ENCODE results near the gene TTC39B.
"Not testable (repeated sequence)": the region's sequence is repeated elsewhere in the genome, so short reads cannot be mapped to it uniquely, and the experiment has no call there.

TTC39B gene

DNA sequence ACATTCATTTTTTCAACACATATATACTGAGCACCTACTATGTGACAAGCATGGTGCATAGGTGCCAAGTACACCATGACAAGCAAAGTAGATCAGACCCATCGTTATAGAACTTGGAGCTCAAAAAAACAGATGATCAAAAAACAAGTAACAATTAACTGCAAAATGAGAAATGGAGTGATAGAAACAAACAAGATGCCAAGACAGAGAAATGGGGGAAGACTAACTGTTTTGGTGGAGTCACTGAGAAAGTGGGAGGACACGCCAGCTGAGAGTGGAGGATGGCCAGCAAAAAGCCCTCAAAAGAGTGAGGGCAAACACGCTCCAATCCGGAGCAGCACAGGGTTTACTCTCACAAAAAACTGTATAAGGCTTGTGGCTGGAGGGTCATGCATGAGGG, 50.6 kb downstream of the TTC39B start:
- DNase-seq, result no peak

DNA sequence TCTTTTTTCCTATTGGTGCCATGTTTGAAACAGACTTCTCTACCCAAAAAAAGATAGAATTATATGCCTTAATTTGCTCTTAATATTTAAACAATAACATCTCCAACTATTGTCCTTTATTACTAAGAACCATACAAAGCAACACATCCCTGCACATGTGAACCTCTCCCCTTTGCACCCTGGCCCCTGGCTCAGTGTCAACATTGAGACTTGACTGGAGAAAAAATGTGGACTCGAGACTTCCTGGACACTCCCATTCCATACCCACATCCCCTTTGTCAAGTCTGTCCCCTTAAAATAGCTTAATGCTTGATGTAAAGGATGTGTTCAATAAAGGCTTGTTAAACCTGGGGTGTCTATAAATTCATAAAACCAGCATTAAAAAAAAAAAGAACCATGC, 53.2 kb downstream of the TTC39B start:
- no peak for DNase-seq

GRCh38 chr9:15253197-15253596, 53.8 kb downstream of the TTC39B start:
- no peak for DNase-seq

GRCh38 chr9:15249981-15250380, 57.0 kb downstream of the TTC39B start:
- DNase-seq, result no peak

GRCh38 chr9:15249042-15249818, 57.8 kb downstream of the TTC39B start:
- no peak for DNase-seq

DNA sequence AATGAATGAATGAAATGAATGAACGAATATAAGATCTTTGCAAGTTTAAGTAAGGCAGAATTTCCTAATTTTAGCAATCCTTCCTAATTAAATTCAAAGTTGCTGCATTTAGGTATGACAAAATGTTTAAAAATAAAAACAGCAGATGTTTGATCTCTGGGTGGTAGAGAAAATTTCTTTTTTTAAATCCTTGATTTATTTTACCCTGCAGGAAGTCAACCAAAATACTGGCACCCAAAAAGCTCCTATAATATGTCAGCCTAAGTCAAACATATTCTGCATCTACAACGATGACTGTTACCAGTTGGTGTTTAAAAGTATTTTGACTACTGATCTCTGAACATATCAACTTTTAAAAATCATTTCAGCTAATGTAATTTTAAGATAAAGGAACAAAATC, 58.4 kb downstream of the TTC39B start:
- no peak for DNase-seq

DNA sequence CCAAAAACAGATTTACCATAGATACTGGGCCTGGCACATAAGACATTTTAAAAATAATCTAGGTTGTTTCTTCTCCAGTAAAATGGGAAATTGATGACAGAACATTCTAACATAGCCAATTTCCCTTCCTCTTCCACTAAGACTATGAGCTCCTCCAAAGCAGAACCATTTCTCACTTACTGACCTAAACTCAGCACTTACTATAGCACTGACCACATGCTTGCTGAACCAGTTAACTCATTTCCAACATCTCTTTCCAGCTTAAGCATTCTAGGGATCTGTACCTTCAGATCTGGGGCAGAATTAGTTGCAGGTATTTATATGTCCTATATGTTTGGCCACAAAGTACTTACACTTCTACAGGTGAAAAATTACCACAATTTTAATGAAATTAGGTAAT, 58.9 kb downstream of the TTC39B start:
- no peak for DNase-seq

DNA sequence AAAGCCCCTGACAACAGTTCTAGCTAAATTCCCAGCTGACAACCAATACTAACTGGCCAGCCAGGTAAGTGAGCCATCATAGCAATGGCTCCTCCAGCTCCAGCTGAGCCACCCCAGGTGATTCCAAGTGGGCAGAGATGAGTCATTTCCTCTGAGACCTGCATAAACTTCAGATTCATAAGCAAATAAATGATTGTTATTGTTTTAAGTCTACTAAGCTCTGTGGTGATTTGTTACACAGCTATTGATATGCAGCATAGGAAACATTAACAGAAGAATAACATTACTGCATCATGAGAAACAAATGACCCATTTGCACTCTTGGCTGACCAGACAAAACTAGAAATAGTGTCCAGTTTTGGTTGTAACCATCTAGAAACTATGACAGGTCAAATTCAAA, 60.3 kb downstream of the TTC39B start:
- no peak for DNase-seq

GRCh38 chr9:15246243-15246642, 60.8 kb downstream of the TTC39B start:
- no peak for DNase-seq

DNA sequence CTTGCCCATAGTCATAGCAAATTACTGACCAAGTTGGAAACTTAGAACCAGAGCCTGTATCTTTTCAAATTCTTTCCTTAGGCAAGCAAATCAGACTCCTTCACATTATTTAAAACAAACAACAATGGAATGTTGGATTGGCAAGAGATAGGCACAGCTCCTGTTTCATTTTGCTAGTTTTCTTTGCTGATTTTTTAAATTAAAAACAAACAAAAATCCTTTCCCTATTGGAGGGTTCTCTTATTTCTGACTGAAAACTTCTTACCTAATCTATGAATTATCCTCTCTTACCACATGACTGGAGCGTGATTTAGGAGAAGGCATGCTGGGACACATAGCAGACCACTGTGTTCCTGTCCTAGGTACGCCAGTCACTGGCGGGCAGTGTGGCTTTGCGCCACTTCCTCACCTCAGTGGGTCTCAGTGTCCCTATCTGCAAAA, 63.0 kb downstream of the TTC39B start:
- no peak for DNase-seq

GRCh38 chr9:15243081-15243480, 63.9 kb downstream of the TTC39B start:
- DNase-seq, result no peak

DNA sequence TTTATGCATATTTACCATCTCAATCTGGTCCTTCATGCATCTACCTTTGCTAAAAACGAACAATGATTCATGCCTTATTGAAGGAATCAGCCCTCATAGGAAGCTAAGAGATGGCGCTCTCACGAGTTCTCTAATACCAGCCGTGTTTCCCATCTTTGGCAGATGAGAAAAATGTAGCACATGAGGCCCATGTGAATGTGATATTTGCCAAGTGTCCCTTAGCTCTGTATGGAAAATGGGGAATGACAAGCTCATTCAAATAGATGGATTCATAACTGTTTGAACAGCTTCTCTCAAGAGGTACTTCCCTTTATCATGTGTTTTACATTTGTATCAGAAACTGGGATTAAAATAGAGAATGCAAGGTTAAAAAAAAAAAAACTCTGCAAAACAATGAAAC, 66.1 kb downstream of the TTC39B start:
- DNase-seq, result no peak

- no peak for DNase-seq
Observed at GRCh38 chr9:15239816-15240215, 67.2 kb downstream of the TTC39B start.

- no peak for DNase-seq
Observed at GRCh38 chr9:15238646-15239045, 68.4 kb downstream of the TTC39B start.

GRCh38 chr9:15235658-15236057, 71.4 kb downstream of the TTC39B start:
- no peak for DNase-seq

- DNase-seq, result not testable (repeated sequence)
Observed at GRCh38 chr9:15233941-15234490, 73.0 kb downstream of the TTC39B start.

DNA sequence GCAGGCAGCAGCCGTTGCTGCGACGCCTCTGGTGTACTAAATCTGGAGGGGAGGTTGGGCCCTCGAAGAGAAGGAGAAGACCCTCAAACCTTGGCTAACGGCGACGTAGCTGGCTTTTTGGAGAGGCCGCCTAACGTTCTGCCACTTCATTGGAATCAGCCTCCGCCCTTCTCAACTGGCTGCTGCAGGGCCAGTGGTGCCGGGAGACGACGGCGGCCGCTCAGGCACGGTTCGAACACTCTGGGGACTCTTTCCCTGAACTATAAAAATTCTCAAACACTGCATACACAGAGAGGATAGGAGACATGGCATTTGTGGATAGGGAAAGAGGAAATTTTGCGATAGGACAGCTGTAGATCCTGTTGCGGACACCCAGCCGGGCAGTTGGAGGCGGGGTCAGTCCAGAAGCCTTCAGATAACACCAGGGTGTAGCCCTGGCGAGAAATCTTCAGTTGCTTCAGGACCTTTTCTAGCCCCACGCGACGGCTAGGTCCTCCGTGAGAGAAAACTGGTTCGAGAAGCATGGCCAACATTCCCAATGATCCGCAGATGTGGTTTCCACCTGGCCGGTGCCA, 74.2 kb downstream of the TTC39B start:
- not testable (repeated sequence) for DNase-seq

GRCh38 chr9:15231788-15232635, 75.0 kb downstream of the TTC39B start:
- DNase-seq, result no peak

GRCh38 chr9:15229409-15229808, 77.6 kb downstream of the TTC39B start:
- DNase-seq, result no peak

GRCh38 chr9:15227491-15227890, 79.5 kb downstream of the TTC39B start:
- DNase-seq, result no peak

- DNase-seq, result no peak
Observed at GRCh38 chr9:15225564-15226126, 81.4 kb downstream of the TTC39B start.

DNA sequence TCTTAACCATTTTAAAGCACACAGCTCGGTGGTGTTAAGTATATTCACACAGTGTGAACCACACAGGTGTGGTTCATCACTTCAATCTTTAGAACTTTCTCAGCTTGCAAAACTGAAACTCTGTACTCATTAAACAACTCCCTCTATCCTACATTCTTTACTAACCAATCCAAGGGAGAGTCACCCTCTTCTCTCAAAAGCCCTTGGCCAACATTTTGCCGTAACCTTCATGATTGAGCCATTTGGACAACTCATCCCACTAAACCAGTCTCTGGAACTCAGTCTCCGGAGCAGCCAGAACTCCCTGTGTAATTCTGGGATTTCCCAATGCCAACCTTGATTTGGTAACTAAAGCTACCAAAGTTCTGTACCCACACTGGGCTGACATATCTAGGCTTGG, 84.7 kb downstream of the TTC39B start:
- no peak for DNase-seq

DNA sequence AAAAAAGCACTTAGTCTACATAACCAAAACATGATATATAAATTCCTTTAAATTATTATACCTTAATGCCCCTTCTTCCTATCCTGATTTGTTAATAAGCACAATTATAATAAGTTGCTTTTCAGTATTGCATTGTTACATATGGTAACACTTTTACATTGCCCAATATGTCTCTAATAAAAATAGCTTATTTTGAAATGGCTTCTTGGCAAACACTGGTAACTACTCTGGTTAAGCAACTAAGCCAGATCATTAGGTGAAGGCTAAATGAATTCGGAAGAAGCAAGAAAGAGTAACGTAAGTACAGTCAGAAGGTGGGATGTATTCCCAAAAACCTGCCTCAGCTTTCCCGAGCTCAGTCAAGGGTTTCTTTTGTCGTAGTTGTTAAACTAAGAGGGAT, 85.3 kb downstream of the TTC39B start:
- DNase-seq, result no peak

All from NK-92 treated with Interleukin-12 subunit alpha and Interleukin-12 subunit beta, amount 100 ng/mL, for 24 hours (cell line).